GM12878 (cell line): ENCODE measurements around the gene KIFBP.

Source experiments
- EP300 ChIP-seq, 2 experiments: fragments of 150-350 bp in 1 of 2; IDR thresholded peaks; 2 replicates each; pipeline ENCODE4 v1.6.1; 2011 to 2012; ENCODE audit warnings: low read depth in 2 of 2, low read length in 2 of 2, borderline replicate concordance in 1 of 2, improper control_type of control experiment in 1 of 2, inconsistent platforms in 1 of 2; ENCODE audit not compliant: control insufficient read depth in 1 of 2
- HDAC2 ChIP-seq: fragments of 200-600 bp; sonication (generic); IDR thresholded peaks from 2 replicates; pipeline ENCODE4 v1.6.1; 2017
- NFYA ChIP-seq: IDR thresholded peaks from 2 replicates; pipeline ENCODE4 v1.6.1; 2011; ENCODE audit warnings: low read depth, mild to moderate bottlenecking, low read length, improper control_type of control experiment, borderline replicate concordance
- POLR2A ChIP-seq: IDR thresholded peaks from 2 replicates; pipeline ENCODE4 v1.6.1; 2011; ENCODE audit warnings: low read depth, mild to moderate bottlenecking, low read length
- RAD21 ChIP-seq: IDR thresholded peaks from 2 replicates; pipeline ENCODE4 v1.6.1; 2011; ENCODE audit warnings: mild to moderate bottlenecking, low read depth, low read length, moderate library complexity; ENCODE audit not compliant: insufficient read depth
- SUPT20H ChIP-seq: IDR thresholded peaks from 2 replicates; pipeline ENCODE4 v1.6.1; 2011; ENCODE audit warnings: low read depth, mild to moderate bottlenecking, low read length, moderate library complexity, borderline replicate concordance; ENCODE audit not compliant: control insufficient read depth
- YBX1 ChIP-seq: fragments of 450-650 bp; IDR thresholded peaks from 2 replicates; pipeline ENCODE4 v1.6.1; 2016; ENCODE audit warnings: antibody characterized with exemption
- ZNF274 ChIP-seq: IDR thresholded peaks from one replicate; pipeline ENCODE4 v1.8.0; 2011; ENCODE audit not compliant: insufficient read length, insufficient read depth
- TF ChIP-seq, protein P1 (sequence below): fragments of 450-650 bp; formaldehyde crosslinking; IDR thresholded peaks from 2 replicates; pipeline ENCODE4 v1.4.0; 2020; ENCODE audit warnings: mild to moderate bottlenecking, moderate library complexity
- TF ChIP-seq, protein P2 (sequence below), 3 experiments: IDR thresholded peaks in 2 of 3; conservative IDR thresholded peaks in 1 of 3; 2 replicates each; pipeline ENCODE4 v1.5.1; 2011; ENCODE audit warnings: low read depth in 3 of 3, low read length in 3 of 3, mild to moderate bottlenecking in 3 of 3, control low read depth in 2 of 3, moderate library complexity in 2 of 3, inconsistent platforms in 1 of 3, mixed read lengths in 1 of 3; ENCODE audit not compliant: control insufficient read depth in 2 of 3, insufficient read depth in 1 of 3; ENCODE audit errors: extremely low read depth in 1 of 3
- TF ChIP-seq, protein P3 (sequence below): fragments of 450-650 bp; IDR thresholded peaks from 2 replicates; pipeline ENCODE4 v1.6.1; 2017; ENCODE audit warnings: borderline replicate concordance
- TF ChIP-seq, protein P4 (sequence below): fragments of 450-650 bp; IDR thresholded peaks from 2 replicates; pipeline ENCODE4 v1.6.1; 2017; ENCODE audit warnings: mild to moderate bottlenecking, low read depth, inconsistent platforms; ENCODE audit not compliant: poor library complexity, severe bottlenecking

DNA sequence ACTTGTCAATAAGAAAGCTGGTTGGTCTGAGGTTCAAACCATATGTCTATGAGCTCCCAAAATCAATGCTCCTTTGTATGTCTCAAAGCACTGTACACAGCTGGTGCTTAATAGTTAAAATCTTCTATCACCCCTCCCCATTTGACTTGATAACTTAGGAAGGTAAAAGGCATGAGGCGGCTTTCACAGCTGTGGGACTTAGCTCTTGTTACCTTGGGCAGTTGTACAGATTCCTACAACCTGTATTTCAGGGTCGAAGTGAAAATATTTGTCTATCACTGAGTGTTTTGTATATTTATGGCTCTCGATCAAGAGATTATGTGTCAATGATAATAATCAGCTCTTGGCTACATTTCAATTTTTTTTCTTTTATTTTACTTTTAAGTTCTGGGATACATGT, 992 bp upstream of the KIFBP start:
- no peak for TF ChIP-seq ZNF274
- TF ChIP-seq YBX1: no peak
- TF ChIP-seq, protein P1, sequence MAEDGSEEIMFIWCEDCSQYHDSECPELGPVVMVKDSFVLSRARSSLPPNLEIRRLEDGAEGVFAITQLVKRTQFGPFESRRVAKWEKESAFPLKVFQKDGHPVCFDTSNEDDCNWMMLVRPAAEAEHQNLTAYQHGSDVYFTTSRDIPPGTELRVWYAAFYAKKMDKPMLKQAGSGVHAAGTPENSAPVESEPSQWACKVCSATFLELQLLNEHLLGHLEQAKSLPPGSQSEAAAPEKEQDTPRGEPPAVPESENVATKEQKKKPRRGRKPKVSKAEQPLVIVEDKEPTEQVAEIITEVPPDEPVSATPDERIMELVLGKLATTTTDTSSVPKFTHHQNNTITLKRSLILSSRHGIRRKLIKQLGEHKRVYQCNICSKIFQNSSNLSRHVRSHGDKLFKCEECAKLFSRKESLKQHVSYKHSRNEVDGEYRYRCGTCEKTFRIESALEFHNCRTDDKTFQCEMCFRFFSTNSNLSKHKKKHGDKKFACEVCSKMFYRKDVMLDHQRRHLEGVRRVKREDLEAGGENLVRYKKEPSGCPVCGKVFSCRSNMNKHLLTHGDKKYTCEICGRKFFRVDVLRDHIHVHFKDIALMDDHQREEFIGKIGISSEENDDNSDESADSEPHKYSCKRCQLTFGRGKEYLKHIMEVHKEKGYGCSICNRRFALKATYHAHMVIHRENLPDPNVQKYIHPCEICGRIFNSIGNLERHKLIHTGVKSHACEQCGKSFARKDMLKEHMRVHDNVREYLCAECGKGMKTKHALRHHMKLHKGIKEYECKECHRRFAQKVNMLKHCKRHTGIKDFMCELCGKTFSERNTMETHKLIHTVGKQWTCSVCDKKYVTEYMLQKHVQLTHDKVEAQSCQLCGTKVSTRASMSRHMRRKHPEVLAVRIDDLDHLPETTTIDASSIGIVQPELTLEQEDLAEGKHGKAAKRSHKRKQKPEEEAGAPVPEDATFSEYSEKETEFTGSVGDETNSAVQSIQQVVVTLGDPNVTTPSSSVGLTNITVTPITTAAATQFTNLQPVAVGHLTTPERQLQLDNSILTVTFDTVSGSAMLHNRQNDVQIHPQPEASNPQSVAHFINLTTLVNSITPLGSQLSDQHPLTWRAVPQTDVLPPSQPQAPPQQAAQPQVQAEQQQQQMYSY (CRISPR knock-in tag): no peak
- TF ChIP-seq SUPT20H: no peak
- TF ChIP-seq, protein P2, sequence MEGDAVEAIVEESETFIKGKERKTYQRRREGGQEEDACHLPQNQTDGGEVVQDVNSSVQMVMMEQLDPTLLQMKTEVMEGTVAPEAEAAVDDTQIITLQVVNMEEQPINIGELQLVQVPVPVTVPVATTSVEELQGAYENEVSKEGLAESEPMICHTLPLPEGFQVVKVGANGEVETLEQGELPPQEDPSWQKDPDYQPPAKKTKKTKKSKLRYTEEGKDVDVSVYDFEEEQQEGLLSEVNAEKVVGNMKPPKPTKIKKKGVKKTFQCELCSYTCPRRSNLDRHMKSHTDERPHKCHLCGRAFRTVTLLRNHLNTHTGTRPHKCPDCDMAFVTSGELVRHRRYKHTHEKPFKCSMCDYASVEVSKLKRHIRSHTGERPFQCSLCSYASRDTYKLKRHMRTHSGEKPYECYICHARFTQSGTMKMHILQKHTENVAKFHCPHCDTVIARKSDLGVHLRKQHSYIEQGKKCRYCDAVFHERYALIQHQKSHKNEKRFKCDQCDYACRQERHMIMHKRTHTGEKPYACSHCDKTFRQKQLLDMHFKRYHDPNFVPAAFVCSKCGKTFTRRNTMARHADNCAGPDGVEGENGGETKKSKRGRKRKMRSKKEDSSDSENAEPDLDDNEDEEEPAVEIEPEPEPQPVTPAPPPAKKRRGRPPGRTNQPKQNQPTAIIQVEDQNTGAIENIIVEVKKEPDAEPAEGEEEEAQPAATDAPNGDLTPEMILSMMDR (IDR thresholded peaks at IDR 0.05 in 2 of 3, conservative IDR thresholded peaks at IDR 0.05 in 1 of 3; ENCODE audit: control insufficient read depth in 2 of 3, extremely low read depth in 1 of 3, insufficient read depth in 1 of 3, low read depth in 3 of 3, low read length in 3 of 3): no peak
- TF ChIP-seq EP300 (IDR thresholded peaks at IDR 0.05; ENCODE audit: borderline replicate concordance in 1 of 2, control insufficient read depth in 1 of 2, low read depth in 2 of 2, low read length in 2 of 2): no peak
- TF ChIP-seq NFYA: no peak
- TF ChIP-seq, protein P3, sequence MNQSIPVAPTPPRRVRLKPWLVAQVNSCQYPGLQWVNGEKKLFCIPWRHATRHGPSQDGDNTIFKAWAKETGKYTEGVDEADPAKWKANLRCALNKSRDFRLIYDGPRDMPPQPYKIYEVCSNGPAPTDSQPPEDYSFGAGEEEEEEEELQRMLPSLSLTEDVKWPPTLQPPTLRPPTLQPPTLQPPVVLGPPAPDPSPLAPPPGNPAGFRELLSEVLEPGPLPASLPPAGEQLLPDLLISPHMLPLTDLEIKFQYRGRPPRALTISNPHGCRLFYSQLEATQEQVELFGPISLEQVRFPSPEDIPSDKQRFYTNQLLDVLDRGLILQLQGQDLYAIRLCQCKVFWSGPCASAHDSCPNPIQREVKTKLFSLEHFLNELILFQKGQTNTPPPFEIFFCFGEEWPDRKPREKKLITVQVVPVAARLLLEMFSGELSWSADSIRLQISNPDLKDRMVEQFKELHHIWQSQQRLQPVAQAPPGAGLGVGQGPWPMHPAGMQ: no peak
- no peak for TF ChIP-seq HDAC2
- TF ChIP-seq, protein P4, sequence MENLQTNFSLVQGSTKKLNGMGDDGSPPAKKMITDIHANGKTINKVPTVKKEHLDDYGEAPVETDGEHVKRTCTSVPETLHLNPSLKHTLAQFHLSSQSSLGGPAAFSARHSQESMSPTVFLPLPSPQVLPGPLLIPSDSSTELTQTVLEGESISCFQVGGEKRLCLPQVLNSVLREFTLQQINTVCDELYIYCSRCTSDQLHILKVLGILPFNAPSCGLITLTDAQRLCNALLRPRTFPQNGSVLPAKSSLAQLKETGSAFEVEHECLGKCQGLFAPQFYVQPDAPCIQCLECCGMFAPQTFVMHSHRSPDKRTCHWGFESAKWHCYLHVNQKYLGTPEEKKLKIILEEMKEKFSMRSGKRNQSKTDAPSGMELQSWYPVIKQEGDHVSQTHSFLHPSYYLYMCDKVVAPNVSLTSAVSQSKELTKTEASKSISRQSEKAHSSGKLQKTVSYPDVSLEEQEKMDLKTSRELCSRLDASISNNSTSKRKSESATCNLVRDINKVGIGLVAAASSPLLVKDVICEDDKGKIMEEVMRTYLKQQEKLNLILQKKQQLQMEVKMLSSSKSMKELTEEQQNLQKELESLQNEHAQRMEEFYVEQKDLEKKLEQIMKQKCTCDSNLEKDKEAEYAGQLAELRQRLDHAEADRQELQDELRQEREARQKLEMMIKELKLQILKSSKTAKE: no peak
- no peak for TF ChIP-seq POLR2A
- no peak for TF ChIP-seq RAD21
